Glutamatergic neuron (in vitro differentiated cells): Measurements from ENCODE around the gene SNX6. TPM values are rescaled to one million over a fixed set of nuclear protein-coding genes. Genes with fewer than 3 reads are reported as not detected.

Source experiments
- DNase-seq: peaks from one replicate; pipeline ENCODE4 v3.0.0; 2022
- H3K27ac Mint-ChIP-seq: one replicate; pipeline ENCODE4 v1.8.0; 2020; ENCODE audit warnings: mild to moderate bottlenecking, mixed read lengths, inconsistent platforms; ENCODE audit not compliant: unreplicated experiment
- H3K27me3 Mint-ChIP-seq: one replicate; pipeline ENCODE4 v1.8.0; 2020; ENCODE audit warnings: mild to moderate bottlenecking, moderate library complexity, mixed read lengths, inconsistent platforms; ENCODE audit not compliant: unreplicated experiment
- H3K36me3 Mint-ChIP-seq: one replicate; pipeline ENCODE4 v1.8.0; 2020; ENCODE audit warnings: mild to moderate bottlenecking, mixed read lengths, inconsistent platforms; ENCODE audit not compliant: unreplicated experiment
- H3K4me1 Mint-ChIP-seq: one replicate; pipeline ENCODE4 v1.8.0; 2020; ENCODE audit warnings: mild to moderate bottlenecking, low read depth, mixed read lengths, inconsistent platforms; ENCODE audit not compliant: unreplicated experiment
- H3K4me3 Mint-ChIP-seq: one replicate; pipeline ENCODE4 v1.8.0; 2020; ENCODE audit warnings: mild to moderate bottlenecking, mixed read lengths, inconsistent platforms; ENCODE audit not compliant: unreplicated experiment
- H3K9me3 Mint-ChIP-seq: one replicate; pipeline ENCODE4 v1.8.0; 2020; ENCODE audit warnings: mild to moderate bottlenecking, moderate library complexity, mixed read lengths, inconsistent platforms; ENCODE audit not compliant: unreplicated experiment
- CTCF ChIP-seq: fragments of 200-600 bp; sonication (generic); IDR thresholded peaks from one replicate; pipeline ENCODE4 v1.5.0; 2021; ENCODE audit not compliant: partially characterized antibody, unreplicated experiment
- total RNA-seq: library from RNA; stranded (reverse); fragmentation: NEBNext Ultra II Directional; extraction: Animal tissue kit (Norgen Biotek cat#: 25700); gene quantifications from one replicate; pipeline ENCODE4 v1.2.1, GENCODE V29; 2021; ENCODE audit not compliant: unreplicated experiment

Gene SNX6
- total RNA-seq, 1 donor from 2014 or later, result 71.3 TPM

GRCh38 chr14:34620839-34621238 lies 9.1 kb downstream of the SNX6 start:
- H3K27ac Mint-ChIP-seq, result no peak overlapping the region
- H3K4me3 Mint-ChIP-seq, result no peak overlapping the region
- H3K36me3 Mint-ChIP-seq, result no peaks in the 10 kb centered on the region
- H3K27me3 Mint-ChIP-seq, result no peaks in the 10 kb centered on the region
- DNase-seq, result no peak
- TF ChIP-seq CTCF, result no peak
- H3K9me3 Mint-ChIP-seq, result no peaks in the 10 kb centered on the region
- no peaks in the 10 kb centered on the region for H3K4me1 Mint-ChIP-seq

- Mint-ChIP-seq H3K4me1 (no peaks in the 10 kb centered on the region), H3K36me3 (no peaks in the 10 kb centered on the region), H3K4me3 (no peak overlapping the region), H3K27me3 (no peaks in the 10 kb centered on the region), H3K9me3 (no peaks in the 10 kb centered on the region), H3K27ac (no peak overlapping the region)
- no peak for DNase-seq
- no peak for TF ChIP-seq CTCF
Measured at GRCh38 chr14:34620115-34620514, 9.8 kb downstream of the SNX6 start.

- no peak overlapping the region for H3K4me3 Mint-ChIP-seq
- TF ChIP-seq CTCF, result no peak
- no peaks in the 10 kb centered on the region for H3K9me3 Mint-ChIP-seq
- no peaks in the 10 kb centered on the region for H3K36me3 Mint-ChIP-seq
- H3K27ac Mint-ChIP-seq, result no peak overlapping the region
- no peak for DNase-seq
- H3K27me3 Mint-ChIP-seq, result no peaks in the 10 kb centered on the region
- no peaks in the 10 kb centered on the region for H3K4me1 Mint-ChIP-seq
Measured at GRCh38 chr14:34619471-34619870, 10.5 kb downstream of the SNX6 start.

GRCh38 chr14:34616360-34616759 lies 13.6 kb downstream of the SNX6 start:
- Mint-ChIP-seq H3K4me1 (no peaks in the 10 kb centered on the region), H3K36me3 (no peaks in the 10 kb centered on the region), H3K27me3 (no peaks in the 10 kb centered on the region), H3K4me3 (no peak overlapping the region), H3K27ac (no peak overlapping the region), H3K9me3 (no peaks in the 10 kb centered on the region)
- no peak for TF ChIP-seq CTCF
- no peak for DNase-seq

- no peak for DNase-seq
- Mint-ChIP-seq H3K27ac (no peak overlapping the region), H3K4me1 (no peaks in the 10 kb centered on the region), H3K4me3 (no peak overlapping the region), H3K9me3 (no peaks in the 10 kb centered on the region), H3K36me3 (no peaks in the 10 kb centered on the region), H3K27me3 (no peaks in the 10 kb centered on the region)
- no peak for TF ChIP-seq CTCF
Measured at GRCh38 chr14:34615507-34615906, 14.4 kb downstream of the SNX6 start.
